Thoracic aorta (tissue), 2 donors: ENCODE measurements around the gene WRNIP1. TPM values are rescaled to one million over a fixed set of nuclear protein-coding genes. Genes with fewer than 3 reads are reported as not detected.

Experiments
- ATAC-seq: fragments of 150-250 bp; one replicate; pipeline ENCODE4 v1.8.0; 2017; ENCODE audit warnings: low read depth; ENCODE audit not compliant: insufficient number of reproducible peaks, low FRiP score
- DNase-seq: peaks from one replicate; pipeline ENCODE4 v3.0.0-alpha.2; 2020; ENCODE audit warnings: low spot score
- H3K27ac ChIP-seq, 2 donors: fragments of 200-600 bp; sonication (generic); 1 replicate in 1 of 2; 2 replicates in 1 of 2; pipeline ENCODE4 v1.5.1; 2016; ENCODE audit warnings: mild to moderate bottlenecking in 2 of 2, moderate library complexity in 2 of 2
- H3K27me3 ChIP-seq: fragments of 200-600 bp; sonication (generic); replicated peaks from 2 replicates; pipeline ENCODE4 v1.6.0; 2016; ENCODE audit warnings: mild to moderate bottlenecking; ENCODE audit not compliant: insufficient read depth
- H3K36me3 ChIP-seq: fragments of 200-600 bp; sonication (generic); one replicate; pipeline ENCODE4 v1.5.1; 2016
- H3K4me1 ChIP-seq, 2 donors: fragments of 200-600 bp; sonication (generic); 1 replicate in 1 of 2; 2 replicates in 1 of 2; pipeline versions ENCODE4 v1.5.1 to v1.6.0; 2016; ENCODE audit warnings: low read depth in 2 of 2, mild to moderate bottlenecking in 1 of 2; ENCODE audit not compliant: control insufficient read depth in 1 of 2
- H3K4me3 ChIP-seq: fragments of 200-600 bp; sonication (generic); 2 replicates; pipeline ENCODE4 v1.5.1; 2016; ENCODE audit warnings: mild to moderate bottlenecking
- H3K9me3 ChIP-seq: fragments of 200-600 bp; sonication (generic); 2 replicates; pipeline ENCODE4 v1.5.1; 2016
- CTCF ChIP-seq: fragments of 200-600 bp; sonication (generic); IDR thresholded peaks from one replicate; pipeline ENCODE4 v1.5.1; 2019; ENCODE audit warnings: antibody characterized with exemption
- total RNA-seq, 2 donors: library from RNA; depleted of rRNA; stranded (reverse); fragments of >200 nt; gene quantifications; one replicate each; pipeline versions ENCODE4 v1.1.0 to v1.2.3, GENCODE V29; 2016

The WRNIP1 gene
- total RNA-seq, 2 donors from 2014 or later = 87.8 to 93.3 TPM

- no peak overlapping the region for H3K27ac ChIP-seq
- no peak overlapping the region for H3K4me3 ChIP-seq
- peaks cover 43 to 89% of the 10 kb centered on the region in 2 donors for H3K4me1 ChIP-seq
- ATAC-seq = no peak
- no peaks in the 10 kb centered on the region for H3K9me3 ChIP-seq
- no peaks in the 10 kb centered on the region for H3K27me3 ChIP-seq
- no peaks in the 10 kb centered on the region for H3K36me3 ChIP-seq
- no peak for TF ChIP-seq CTCF
- DNase-seq = no peak
These were observed 7.6 kb downstream of the WRNIP1 start for GRCh38 chr6:2772840-2773239.

DNA sequence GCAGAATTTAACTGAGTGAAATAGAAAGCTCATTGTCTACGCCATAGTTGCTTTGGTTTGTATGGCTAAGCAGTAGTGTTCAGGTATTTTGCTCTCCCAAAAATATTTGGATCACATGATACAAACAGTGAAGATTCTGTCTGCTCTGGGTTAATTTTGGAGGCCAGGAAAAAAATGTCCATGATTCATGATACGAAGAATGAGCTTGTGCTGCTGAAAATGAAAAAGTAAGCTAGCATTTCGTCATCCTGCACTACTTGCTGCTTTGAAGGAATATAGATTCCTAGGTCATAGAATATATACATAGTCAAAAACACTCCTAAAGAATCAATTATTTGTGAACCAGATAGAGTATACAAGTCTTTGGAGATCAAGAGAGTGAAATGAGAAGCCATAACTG is 8.3 kb downstream of the WRNIP1 start:
- H3K4me1 ChIP-seq = peaks cover 37 to 90% of the 10 kb centered on the region in 2 donors
- no peaks in the 10 kb centered on the region for H3K27me3 ChIP-seq
- DNase-seq (no peak), ATAC-seq (no peak)
- no peak for TF ChIP-seq CTCF
- H3K4me3 ChIP-seq = peak overlapping the region; percentile 28
- no peaks in the 10 kb centered on the region for H3K9me3 ChIP-seq
- peak overlapping the region in 1 of 2 donors; percentile 53 for H3K27ac ChIP-seq
- no peaks in the 10 kb centered on the region for H3K36me3 ChIP-seq

DNA sequence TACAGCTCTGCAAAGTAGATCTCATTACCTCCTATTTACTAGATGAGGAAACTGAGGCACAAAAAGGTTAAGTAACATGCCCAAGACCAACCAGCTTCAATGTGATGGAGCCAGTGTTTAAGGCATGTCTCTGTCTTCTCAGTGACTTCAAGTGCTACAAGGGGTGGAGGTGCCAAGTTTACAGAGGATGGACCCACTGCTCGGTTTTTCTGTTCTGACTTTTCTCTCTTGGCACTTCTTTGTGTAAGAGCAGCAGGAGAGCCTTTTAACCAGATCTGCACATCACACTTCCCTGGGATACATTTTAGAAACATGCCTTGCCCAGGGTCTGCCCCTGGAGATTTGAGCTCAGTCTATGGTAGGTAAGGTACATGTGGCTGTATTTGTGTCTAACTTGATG is 9.8 kb downstream of the WRNIP1 start:
- ATAC-seq (no peak), DNase-seq (no peak)
- Histone ChIP-seq H3K4me3 (no peak overlapping the region), H3K27me3 (no peaks in the 10 kb centered on the region), H3K36me3 (peaks cover 4% of the 10 kb centered on the region), H3K27ac (no peak overlapping the region), H3K4me1 (peaks cover 24 to 76% of the 10 kb centered on the region in 2 donors), H3K9me3 (no peaks in the 10 kb centered on the region)
- TF ChIP-seq CTCF = no peak

DNA sequence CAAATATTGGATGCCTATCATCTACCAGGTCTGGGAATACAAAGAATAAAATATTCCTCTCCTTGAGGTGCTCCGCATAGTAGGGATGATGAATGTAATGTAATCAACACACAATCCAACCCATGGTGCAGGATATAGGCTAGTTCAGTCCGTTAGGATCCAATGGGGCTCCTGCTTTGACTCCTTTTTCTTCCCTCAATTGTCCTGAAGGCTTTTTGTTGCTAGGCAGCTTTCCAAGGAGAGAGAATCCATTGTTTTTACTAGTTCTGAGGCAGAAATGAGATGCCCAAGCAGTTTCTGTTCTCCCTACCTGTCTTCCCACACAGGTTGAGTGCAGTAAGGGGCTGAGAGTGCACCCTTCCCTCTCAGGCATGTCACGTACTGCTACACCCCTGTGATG is 12.1 kb downstream of the WRNIP1 start:
- H3K9me3 ChIP-seq = no peaks in the 10 kb centered on the region
- DNase-seq = no peak
- ATAC-seq = no peak
- no peak overlapping the region for H3K4me3 ChIP-seq
- H3K27ac ChIP-seq = no peak overlapping the region
- H3K4me1 ChIP-seq = peaks cover 18 to 77% of the 10 kb centered on the region in 2 donors
- no peak for TF ChIP-seq CTCF
- H3K36me3 ChIP-seq = peaks cover 10% of the 10 kb centered on the region
- H3K27me3 ChIP-seq = no peaks in the 10 kb centered on the region

DNA sequence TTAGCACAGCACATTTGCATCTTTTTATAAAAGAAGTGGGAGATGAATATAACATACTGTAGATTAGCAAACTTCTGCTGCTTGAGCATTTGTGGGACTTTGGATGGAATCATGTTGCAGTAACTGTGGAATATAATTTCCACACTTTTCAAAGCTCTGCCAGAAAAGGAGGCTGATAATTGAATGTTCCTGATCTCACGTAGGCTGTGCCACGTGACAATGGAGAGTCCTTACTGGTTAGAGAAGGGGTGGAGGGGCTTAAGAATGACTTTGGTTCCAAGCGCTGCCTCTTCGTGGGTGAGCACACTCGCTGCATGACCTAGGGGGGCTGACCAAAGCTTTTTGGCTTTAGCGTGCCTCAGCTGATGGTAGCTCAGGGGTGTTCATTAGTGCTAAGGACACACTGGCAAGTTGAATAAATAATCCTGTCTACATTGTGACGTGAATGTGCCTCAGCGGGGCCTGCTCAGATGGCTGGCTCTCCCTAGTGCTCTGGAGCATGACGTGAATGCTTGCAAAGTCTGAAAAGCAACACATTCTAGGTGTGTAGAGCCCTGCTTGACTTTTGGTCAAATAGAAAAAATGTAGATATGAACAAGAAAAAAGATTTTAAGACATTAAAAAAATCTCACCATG is 15.0 kb downstream of the WRNIP1 start:
- no peak for ATAC-seq
- no peaks in the 10 kb centered on the region for H3K27me3 ChIP-seq
- H3K4me3 ChIP-seq = no peak overlapping the region
- TF ChIP-seq CTCF = no peak
- peaks cover 3 to 63% of the 10 kb centered on the region in 2 donors for H3K4me1 ChIP-seq
- H3K36me3 ChIP-seq = peaks cover 12% of the 10 kb centered on the region
- no peaks in the 10 kb centered on the region for H3K9me3 ChIP-seq
- H3K27ac ChIP-seq = no peak overlapping the region
- DNase-seq = no peak
